ENCODE results near the gene TCAP.

Gene TCAP, protein sequence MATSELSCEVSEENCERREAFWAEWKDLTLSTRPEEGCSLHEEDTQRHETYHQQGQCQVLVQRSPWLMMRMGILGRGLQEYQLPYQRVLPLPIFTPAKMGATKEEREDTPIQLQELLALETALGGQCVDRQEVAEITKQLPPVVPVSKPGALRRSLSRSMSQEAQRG

DNA sequence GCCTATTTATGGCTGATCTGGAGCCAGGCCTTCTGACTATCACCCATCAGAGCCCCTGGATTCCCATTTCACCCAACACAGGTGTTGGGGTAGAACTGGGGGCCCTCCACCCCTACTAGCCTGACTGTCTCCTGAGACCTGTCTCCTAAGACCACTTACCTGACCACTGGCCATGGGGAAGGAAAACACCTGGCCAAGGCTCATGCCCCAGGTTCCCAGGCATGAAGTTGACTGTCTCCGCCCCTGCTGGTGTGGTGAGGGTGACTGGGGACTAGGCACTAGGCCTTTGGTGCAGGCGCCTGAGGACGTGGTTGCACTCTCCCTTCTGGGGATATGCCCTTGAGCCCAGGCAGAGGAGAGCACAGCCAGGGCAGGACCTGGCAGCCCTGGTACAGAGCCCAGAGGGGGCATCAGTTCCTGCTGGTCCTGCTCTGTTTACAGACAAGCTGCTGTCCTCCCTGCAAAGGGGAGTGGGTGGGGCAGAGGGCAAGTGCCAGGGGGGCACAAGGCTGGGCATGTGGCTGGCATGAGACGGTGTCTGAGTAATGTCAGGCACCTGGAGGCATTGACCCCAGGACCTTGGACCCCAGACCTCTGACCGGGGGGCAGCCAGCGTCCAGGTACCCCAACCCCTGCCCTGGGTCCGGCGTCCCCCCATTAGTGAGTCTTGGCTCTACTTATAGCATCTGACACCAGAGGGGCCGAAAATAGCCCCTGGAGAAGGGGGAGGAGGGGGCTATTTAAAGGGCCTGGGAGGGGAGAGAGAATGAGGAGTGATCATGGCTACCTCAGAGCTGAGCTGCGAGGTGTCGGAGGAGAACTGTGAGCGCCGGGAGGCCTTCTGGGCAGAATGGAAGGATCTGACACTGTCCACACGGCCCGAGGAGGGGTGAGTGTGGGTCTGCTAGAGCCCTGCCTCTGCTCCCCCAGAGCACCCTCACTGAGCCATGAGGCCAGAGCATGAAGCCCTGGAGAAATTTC is at the start of gene TCAP:
Gene TCAP (plus strand): TSS at position 769 of the 981 bp plus-strand sequence. CDS start 11 bp downstream, at position 780.
- in situ Hi-C loops (cut with HindIII; ENCODE audit: low pct_unique_long_range_greater_than_20kb, low sequenced_read_pairs) = no loop called here
- no peak for DNase-seq (ENCODE audit: low read depth in 1 of 2, low spot score in 1 of 2)
- no peak for TF ChIP-seq JUND (IDR thresholded peaks at IDR 0.05; ENCODE audit: low read depth)

DNA sequence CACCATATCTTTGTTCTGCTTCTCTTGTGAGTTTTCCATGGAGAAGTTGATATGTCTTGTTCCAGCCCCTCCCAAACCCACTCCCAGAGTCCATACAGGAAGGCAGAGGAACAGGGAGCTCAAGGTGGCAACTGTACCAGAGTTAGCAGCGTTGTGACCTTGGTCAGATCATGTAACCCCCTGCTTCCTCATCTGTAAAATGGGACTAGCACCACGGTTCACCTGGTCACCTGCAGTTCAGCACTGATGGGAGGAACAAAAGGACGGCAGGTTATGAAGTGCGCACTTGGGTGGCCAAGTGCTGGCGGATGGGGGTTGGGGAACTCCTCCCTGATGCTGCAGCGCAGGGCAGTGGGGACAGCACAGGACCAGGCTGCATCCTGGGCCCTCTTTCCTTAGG is 49.7 kb upstream of the TCAP start:
- TF ChIP-seq JUND (IDR thresholded peaks at IDR 0.05; ENCODE audit: low read depth) = no peak
- no peak for DNase-seq (ENCODE audit: low read depth in 1 of 2, low spot score in 1 of 2)
- in situ Hi-C loops (cut with HindIII; ENCODE audit: low pct_unique_long_range_greater_than_20kb, low sequenced_read_pairs) = no loop called here

DNA sequence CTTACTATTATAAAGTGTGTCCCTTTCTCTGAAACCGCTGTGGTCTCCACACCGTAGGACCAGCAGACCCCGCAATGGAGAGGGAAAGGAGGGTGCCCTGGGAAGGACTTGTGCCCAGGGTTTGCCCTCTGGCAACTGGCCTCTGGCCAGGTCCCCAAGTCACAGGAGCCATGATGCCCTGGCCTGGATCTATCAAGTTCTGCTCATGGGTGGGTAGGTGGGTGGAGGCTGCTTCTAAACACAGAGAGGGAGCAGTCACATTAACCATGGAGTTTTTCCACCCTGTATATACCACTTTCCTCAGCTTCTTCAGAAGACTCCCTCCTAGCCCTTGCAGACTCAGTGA is 48.1 kb upstream of the TCAP start:
- no peak for DNase-seq (ENCODE audit: low read depth in 1 of 2, low spot score in 1 of 2)
- in situ Hi-C loops (cut with HindIII; ENCODE audit: low pct_unique_long_range_greater_than_20kb, low sequenced_read_pairs) = no loop called here
- no peak for TF ChIP-seq JUND (IDR thresholded peaks at IDR 0.05; ENCODE audit: low read depth)

DNA sequence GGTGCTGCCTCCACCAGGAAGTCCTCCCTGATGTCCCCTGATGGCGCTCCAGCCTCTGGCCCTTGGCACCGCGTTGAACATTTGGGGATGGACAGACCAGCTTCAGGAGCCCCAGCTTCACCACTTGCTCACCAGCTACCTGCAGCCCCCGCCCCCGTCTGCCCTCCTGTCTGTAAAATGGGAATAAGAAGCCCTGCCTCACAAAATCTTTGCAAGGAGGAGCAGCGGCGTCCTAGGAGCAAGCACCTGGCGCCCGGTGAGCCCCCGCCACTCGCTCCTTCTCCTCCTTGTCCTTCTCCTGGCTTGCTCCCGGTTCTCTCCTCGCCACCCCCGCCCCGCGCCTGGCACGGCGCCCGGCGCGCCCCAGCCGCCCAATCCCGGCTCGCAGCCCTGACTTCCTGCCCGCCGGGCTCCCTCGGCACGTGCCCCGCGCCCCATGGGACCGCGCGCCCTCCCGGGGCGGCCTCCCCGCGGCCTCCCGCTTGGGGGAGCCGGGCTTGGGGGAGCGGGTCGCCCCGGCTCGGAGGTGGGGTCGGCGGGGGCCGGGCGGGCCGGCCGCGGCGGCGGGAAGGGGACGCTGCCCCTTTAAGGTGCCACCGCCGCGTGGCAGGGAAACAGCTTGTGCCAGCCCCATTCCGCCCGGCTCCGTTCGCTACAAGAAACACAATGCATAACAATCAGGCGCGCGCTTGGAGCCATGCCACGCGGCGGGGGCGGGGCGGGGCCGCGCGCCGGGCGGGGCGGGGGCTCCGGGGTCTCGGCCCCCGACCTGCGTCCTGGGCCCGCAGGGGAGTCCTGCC is 47.5 kb upstream of the TCAP start:
- no peak for TF ChIP-seq JUND (IDR thresholded peaks at IDR 0.05; ENCODE audit: low read depth)
- in situ Hi-C loops (cut with HindIII; ENCODE audit: low pct_unique_long_range_greater_than_20kb, low sequenced_read_pairs) = no loop called here
- DNase-seq (ENCODE audit: low read depth in 1 of 2, low spot score in 1 of 2) = peak; percentile 87 to 92

DNA sequence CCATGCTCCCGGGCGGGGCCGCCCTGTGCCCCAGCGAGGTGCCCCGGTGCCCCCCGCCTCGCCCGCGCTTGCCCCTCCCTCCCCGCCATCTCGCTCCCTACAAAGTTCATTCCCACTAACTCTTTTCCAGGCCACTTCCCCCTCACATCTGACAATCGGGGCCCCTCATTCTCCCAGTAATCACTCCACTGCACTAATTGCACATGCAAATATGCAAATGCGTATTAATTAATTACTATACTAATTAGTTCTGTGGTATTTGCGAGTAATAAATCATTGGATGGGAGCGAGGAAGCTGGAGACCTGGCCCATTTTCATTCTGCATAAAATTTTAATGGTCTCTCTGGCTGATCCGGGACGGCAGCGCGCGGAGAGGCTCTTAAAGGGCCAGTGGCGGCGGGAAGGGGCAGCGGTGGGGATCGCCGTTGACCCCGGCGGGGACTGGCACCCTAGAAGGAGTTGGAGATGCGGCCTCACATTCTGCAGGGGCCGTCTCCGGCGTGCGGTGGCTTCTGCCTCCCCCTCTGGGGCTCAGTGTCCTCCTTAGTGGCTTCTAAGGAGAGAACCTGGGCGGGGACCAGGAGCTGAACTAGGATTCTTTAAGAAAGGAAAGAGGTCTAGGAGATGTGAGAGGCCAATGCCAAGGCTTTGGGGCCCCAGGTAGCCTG is 46.8 kb upstream of the TCAP start:
- in situ Hi-C loops (cut with HindIII; ENCODE audit: low pct_unique_long_range_greater_than_20kb, low sequenced_read_pairs) = no loop called here
- TF ChIP-seq JUND (IDR thresholded peaks at IDR 0.05; ENCODE audit: low read depth) = no peak
- DNase-seq (ENCODE audit: low read depth in 1 of 2, low spot score in 1 of 2) = peak in 1 of 2 experiments; percentile 45

GRCh38 chr17:39618956-39619785 is 46.0 kb upstream of the TCAP start:
- TF ChIP-seq JUND (IDR thresholded peaks at IDR 0.05; ENCODE audit: low read depth) = no peak
- in situ Hi-C loops (cut with HindIII; ENCODE audit: low pct_unique_long_range_greater_than_20kb, low sequenced_read_pairs) = no loop called here
- DNase-seq (ENCODE audit: low read depth in 1 of 2, low spot score in 1 of 2) = no peak

DNA sequence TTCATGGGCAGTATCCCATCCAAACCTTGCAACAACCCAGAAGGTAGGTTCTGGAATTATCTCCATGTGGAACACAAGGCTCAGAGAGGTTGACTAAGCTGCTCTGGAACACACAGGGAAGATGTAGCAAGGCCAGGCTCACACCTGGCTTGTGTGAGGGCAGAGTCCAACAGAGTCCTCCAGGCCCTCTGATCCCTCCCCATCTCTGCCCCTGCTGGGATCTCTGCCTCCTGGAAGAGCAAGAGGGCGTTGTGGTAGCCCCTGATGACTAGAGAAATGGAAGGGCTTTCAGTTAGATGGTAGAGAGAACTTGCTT is 45.4 kb upstream of the TCAP start:
- in situ Hi-C loops (cut with HindIII; ENCODE audit: low pct_unique_long_range_greater_than_20kb, low sequenced_read_pairs) = no loop called here
- no peak for DNase-seq (ENCODE audit: low read depth in 1 of 2, low spot score in 1 of 2)
- no peak for TF ChIP-seq JUND (IDR thresholded peaks at IDR 0.05; ENCODE audit: low read depth)

GRCh38 chr17:39621523-39622379 is 43.4 kb upstream of the TCAP start:
- DNase-seq (ENCODE audit: low read depth in 1 of 2, low spot score in 1 of 2) = peak; percentile 89 to 91
- no peak for TF ChIP-seq JUND (IDR thresholded peaks at IDR 0.05; ENCODE audit: low read depth)
- in situ Hi-C loops (cut with HindIII; ENCODE audit: low pct_unique_long_range_greater_than_20kb, low sequenced_read_pairs) = no loop called here

DNA sequence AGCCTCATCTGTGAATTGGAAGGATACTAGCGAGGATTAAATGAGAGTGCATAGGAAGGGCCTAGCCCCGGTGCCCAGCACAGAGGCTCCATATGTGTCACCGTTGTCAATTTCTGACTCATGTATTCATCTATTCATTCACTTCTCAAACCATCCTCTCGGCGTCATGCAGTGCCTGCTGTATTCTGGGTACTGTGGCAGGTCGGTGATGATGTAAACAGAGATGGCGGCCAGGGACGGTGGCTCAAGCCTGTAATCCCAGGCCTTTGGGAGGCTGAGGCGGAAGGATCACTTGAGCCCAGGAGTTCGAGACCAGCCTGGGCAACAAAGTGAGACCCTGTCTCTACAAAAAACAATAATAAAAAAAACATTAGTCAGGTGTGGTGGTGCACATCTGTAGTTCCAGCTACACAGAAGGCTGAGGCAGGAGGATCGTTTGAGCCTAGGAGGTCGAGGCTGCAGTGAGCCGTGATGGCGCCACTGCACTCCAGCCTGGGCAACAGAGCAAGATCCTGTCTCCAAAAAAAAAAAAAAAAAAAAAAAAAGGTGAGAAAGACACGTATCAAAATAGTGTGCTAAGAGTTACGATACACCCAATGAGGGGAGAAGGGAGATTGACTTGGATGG is 42.7 kb upstream of the TCAP start:
- DNase-seq (ENCODE audit: low read depth in 1 of 2, low spot score in 1 of 2) = no peak
- TF ChIP-seq JUND (IDR thresholded peaks at IDR 0.05; ENCODE audit: low read depth) = no peak
- in situ Hi-C loops (cut with HindIII; ENCODE audit: low pct_unique_long_range_greater_than_20kb, low sequenced_read_pairs) = no loop called here

DNA sequence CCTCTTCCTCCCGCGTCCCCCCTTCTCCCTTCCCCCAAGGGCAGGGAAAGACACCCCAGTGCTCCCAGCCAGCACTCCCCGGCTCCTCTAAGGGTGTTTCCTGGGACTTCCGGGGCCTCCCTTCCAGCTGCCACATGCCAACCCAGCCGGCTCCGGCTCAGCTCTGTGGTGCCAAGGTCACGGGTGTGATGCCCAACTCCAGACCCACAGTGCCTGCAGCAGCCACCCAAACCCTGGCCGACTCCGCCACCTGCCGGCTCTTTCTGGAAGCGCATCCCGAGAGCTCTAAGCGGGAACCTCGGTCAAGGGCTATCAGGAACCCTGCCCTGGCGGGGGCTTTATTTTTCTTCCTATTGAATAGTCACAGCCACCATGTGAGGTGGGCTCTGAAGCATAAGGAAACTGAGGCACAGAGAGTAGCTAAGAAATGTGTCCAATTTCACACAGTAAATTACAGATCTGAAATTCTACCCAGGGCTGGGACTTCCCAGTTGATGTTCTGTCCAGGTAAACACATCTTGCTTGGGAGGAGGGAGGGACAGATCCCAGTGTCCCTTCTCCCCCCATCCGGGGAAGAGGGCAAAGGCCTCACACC is 41.7 kb upstream of the TCAP start:
- TF ChIP-seq JUND (IDR thresholded peaks at IDR 0.05; ENCODE audit: low read depth) = no peak
- in situ Hi-C loops (cut with HindIII; ENCODE audit: low pct_unique_long_range_greater_than_20kb, low sequenced_read_pairs) = no loop called here
- peak; percentile 81 to 84 for DNase-seq (ENCODE audit: low read depth in 1 of 2, low spot score in 1 of 2)

Data from T47D (cell line).